ENCODE data around the gene CTSZ.
A peak's percentile ranks its signal among the peaks of the same experiment; 100 is the strongest.
"Not testable (repeated sequence)": the region's sequence is repeated elsewhere in the genome, so short reads cannot be mapped to it uniquely, and the experiment has no call there.

Gene CTSZ

GRCh38 chr20:58994390-58995159 is 12.5 kb downstream of the CTSZ start:
- DNase-seq: no peak

- no peak for DNase-seq
These were observed 13.5 kb downstream of the CTSZ start for GRCh38 chr20:58993332-58994248.

GRCh38 chr20:58992911-58993310 is 14.1 kb downstream of the CTSZ start:
- no peak for DNase-seq

GRCh38 chr20:58991715-58992114 is 15.3 kb downstream of the CTSZ start:
- no peak for DNase-seq

- no peak for DNase-seq
These were observed 16.2 kb downstream of the CTSZ start for GRCh38 chr20:58990651-58991445.

- no peak for DNase-seq
These were observed 17.9 kb downstream of the CTSZ start for GRCh38 chr20:58989196-58989595.

GRCh38 chr20:58988565-58988882 is 18.5 kb downstream of the CTSZ start:
- no peak for DNase-seq

GRCh38 chr20:58987790-58988564 is 19.1 kb downstream of the CTSZ start:
- DNase-seq: no peak

GRCh38 chr20:58986968-58987517 is 20.0 kb downstream of the CTSZ start:
- no peak for DNase-seq

- DNase-seq: no peak
These were observed 20.6 kb downstream of the CTSZ start for GRCh38 chr20:58986286-58986967.

GRCh38 chr20:58985656-58986055 is 21.4 kb downstream of the CTSZ start:
- DNase-seq: no peak

GRCh38 chr20:58984691-58985090 is 22.4 kb downstream of the CTSZ start:
- no peak for DNase-seq

GRCh38 chr20:58983115-58983468 is 24.0 kb downstream of the CTSZ start:
- DNase-seq: not testable (repeated sequence)

- DNase-seq: peak; percentile 90
These were observed 24.5 kb downstream of the CTSZ start for GRCh38 chr20:58982406-58983114.

- peak; percentile 46 for DNase-seq
These were observed 25.3 kb downstream of the CTSZ start for GRCh38 chr20:58981628-58982364.

- peak; percentile 82 for DNase-seq
These were observed 26.1 kb downstream of the CTSZ start, which contains the start of gene NELFCD for GRCh38 chr20:58980711-58981627. TSS of gene NELFCD (plus strand) at chr20:58981256. CDS start at chr20:58981310, 54 bp downstream.

GRCh38 chr20:58978351-58979190 is 28.5 kb downstream of the CTSZ start:
- DNase-seq: no peak

Data from hematopoietic multipotent progenitor cell treated with erythropoietin and hydrocortisone succinate and interleukin-3 and kit ligand, for 8 days (in vitro differentiated cells).